Activated T-cell treated with anti-CD3 and anti-CD28 coated beads, Interleukin-2, amount 50 U/mL, for 1 hour (primary cell): Measurements from ENCODE around the gene BCL7C.
"Not testable (repeated sequence)": the region's sequence is repeated elsewhere in the genome, so short reads cannot be mapped to it uniquely, and the experiment has no call there.

Experiments used
- DNase-seq: peaks from one replicate; pipeline ENCODE4 v3.0.0-alpha.2; 2020

The BCL7C gene

DNA sequence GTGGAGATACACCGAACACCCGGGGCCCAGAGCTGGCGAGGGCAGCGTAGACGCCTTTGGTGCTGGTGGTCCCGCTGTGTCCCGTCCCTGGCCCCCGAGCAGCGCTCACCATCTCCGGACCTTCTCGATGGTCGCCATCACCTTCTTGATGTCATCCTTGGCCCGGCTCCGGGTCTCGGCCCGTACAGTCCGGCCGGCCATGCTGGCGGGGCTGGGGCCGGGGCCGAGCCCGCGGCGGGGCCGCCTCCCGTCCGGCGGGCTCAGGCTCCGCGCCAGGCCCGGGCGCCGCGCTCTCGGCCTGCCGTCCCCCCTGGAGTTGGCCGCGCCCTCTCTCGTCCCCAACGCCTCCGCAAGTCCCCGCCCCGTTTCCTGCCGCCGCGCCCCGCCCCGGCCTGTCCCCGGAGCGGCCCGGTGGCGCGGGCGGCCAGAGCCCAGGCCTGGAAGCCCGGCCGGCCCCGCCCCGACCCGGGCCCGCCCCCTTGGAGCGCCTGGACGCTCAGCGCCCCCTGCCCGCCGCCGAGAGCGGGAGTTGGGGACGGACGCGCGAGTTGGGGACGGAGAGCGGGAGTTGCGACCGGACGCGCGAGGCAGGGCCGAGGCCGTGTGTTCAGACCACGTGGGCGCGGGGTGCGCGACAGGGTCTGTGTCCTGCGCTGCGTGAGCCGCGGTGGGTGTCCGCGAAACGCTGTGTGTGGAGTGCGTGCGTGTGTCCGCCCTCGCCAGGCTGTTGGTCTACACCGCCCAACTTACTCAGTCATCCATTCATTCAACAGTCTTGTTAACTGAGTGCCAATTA is at the start of gene BCL7C:
BCL7C (minus strand) TSS at position 334 of the 796 bp plus-strand sequence; CDS start at position 201, 133 bp downstream.
- peak; percentile 76 for DNase-seq

- DNase-seq = no peak
Observed at GRCh38 chr16:30942426-30942806, 48.5 kb upstream of the BCL7C start.

- peak; percentile 67 for DNase-seq
Observed at GRCh38 chr16:30941600-30942425, 47.9 kb upstream of the BCL7C start.

- not testable (repeated sequence) for DNase-seq
Observed at GRCh38 chr16:30939571-30939970, 45.7 kb upstream of the BCL7C start.

- DNase-seq = no peak
Observed at GRCh38 chr16:30937692-30938091, 43.8 kb upstream of the BCL7C start.

- no peak for DNase-seq
Observed at GRCh38 chr16:30934827-30935557, 41.1 kb upstream of the BCL7C start.

- DNase-seq = no peak
Observed at GRCh38 chr16:30931068-30931650, 37.3 kb upstream of the BCL7C start.

GRCh38 chr16:30930160-30930571 is 36.3 kb upstream of the BCL7C start:
- no peak for DNase-seq

DNA sequence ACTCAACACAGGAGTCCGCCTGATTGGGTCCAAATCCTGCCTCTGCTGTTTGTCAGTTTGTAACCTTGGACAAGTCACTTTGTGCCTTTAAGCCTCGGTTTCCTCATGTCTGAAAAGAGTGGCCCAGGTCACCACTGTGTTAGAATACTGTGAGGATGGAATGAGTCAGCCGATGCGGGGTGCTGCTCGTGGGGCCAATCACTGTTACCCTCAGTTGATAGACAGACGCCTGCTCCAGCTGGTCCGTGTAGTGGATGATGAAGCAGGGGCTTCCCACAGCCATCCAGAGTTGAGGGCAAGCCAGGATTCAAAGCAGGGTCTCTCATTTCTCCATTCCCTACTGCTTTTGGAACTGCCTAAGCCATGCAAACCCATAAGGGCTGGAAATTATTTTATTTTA is 35.3 kb upstream of the BCL7C start:
- no peak for DNase-seq

DNA sequence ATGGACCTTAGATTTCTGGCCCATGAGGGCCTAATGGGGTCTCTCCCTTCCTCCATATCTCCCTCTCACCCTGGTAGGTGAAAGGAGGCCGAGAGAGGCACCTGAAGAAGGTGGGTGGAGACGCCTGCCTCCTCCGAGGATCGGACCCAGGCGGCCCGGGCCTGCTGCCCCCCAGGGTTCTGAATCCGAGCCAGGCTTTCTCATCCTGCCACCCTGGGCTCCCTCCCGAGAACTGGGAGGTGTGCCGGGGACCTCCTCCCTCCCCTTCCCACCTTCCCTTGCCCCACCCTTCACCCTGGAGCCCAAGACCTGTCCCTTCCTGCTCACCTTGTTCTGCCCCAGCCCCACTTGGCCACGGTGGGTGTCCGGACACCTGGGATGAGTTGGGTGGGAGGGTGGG is 34.5 kb upstream of the BCL7C start:
- no peak for DNase-seq

- no peak for DNase-seq
Observed at GRCh38 chr16:30927789-30928378, 34.0 kb upstream of the BCL7C start.

GRCh38 chr16:30926937-30927788 is 33.3 kb upstream of the BCL7C start:
- no peak for DNase-seq

DNA sequence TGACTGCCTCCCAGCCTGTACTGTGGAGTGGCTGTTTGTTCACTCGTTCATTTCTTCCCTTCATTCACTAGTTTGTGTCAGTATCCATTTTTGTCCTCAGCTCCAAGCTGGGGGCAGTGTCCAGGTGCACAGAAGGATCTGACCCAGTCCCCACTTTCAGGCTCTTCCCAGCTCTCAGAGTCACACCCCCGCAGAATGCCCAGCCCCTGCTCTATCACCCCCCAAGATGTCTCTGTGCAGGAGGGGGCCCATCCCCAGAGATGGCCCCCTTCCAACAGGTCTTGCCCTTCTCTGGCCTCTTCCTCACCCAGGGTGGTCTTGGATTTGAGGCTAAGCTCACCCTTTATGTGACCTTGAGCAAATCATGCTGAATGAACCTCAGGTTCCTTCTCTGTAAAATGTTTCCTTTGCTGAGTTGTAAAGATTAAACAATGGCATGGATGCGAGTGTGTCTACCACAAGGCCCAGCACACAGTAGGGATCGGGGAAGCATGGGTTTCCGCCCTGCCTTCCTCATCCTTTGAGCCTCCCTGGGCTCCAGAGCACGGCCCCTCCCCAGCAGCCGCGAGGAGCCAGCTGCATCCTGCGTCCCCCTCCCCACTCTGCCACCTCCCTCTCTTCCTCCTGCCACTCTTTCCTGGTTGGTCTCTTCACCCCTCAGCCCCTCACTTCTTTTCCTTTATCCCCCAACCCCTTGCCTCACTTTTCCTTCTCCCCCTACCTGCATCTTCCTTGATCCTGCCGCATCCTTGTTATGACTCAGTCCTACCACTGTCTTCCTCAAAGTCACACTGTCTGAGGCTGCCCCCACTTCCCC is 32.3 kb upstream of the BCL7C start:
- DNase-seq = no peak

DNA sequence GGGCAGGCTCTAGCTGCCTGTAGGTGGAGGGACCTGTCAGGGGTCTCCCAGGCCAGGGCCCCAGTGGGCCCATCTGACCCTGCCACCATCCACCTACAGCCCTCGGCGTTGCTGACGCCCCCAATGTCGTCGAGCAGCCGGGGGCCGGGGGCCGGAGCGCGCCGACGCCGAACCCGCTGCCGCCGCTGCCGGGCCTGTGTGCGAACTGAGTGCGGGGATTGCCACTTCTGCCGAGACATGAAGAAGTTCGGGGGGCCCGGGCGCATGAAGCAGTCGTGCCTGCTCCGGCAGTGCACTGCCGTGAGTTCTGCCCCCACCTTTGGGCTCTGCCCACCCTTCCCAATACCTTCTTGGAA is 31.7 kb upstream of the BCL7C start:
- no peak for DNase-seq

DNA sequence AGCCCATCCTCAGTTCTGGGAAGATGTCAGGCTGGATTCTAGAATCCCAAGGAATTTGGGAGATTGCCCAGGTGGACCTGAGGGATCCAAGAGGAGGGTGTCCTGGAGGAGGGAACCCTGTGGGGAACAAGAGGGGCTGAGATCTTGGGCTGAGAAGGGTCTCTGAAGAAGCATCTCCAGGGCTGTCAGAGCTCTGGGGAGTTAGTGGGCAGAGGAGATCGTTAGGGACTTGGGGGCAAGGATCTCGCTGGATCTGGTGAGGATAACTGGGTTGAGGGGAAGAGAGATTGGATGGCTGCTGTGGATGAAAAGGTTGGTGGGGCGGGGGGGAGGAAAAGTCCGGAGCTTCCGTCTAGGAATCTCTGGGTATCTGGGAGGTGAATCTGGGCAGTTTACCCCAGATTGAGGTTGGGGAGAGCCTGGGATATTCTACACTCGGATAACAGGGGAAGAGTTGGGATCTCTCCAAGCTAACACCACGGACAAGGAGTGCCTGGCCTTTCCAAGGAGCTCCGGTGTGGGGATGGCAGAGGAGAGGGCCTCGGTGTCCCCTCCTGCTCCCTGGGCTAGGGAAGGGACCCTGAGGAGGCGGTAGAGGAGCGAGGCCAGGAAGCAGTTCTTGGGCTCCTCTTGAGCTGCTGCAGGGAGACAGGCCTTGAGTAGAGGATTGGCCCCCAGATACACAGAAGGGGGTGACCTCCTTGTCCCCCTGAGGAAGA is 31.2 kb upstream of the BCL7C start:
- no peak for DNase-seq

- peak; percentile 30 for DNase-seq
Observed at GRCh38 chr16:30924076-30924912, 30.4 kb upstream of the BCL7C start.

- DNase-seq = no peak
Observed at GRCh38 chr16:30923554-30924075, 29.7 kb upstream of the BCL7C start, which contains the start of gene FBXL19. FBXL19 (plus strand) TSS chr16:30923572; CDS start chr16:30925755, 2,183 bp downstream.

GRCh38 chr16:30922960-30923535 is 29.2 kb upstream of the BCL7C start:
- peak; percentile 91 for DNase-seq
